ENCODE results near the gene FAM47C.
"Not testable (repeated sequence)": the region's sequence is repeated elsewhere in the genome, so short reads cannot be mapped to it uniquely, and the experiment has no call there.

The FAM47C gene

GRCh38 chrX:37008182-37008581 lies at the start of gene FAM47C:
TSS of gene FAM47C (plus strand) at chrX:37008366. CDS start at chrX:37008411, 45 bp downstream.
- DNase-seq, result not testable (repeated sequence)

- no peak for DNase-seq
Measured at GRCh38 chrX:36961590-36961989, 46.6 kb upstream of the FAM47C start.

- DNase-seq, result no peak
Measured at GRCh38 chrX:36963069-36963808, 44.9 kb upstream of the FAM47C start.

- DNase-seq, result no peak
Measured at GRCh38 chrX:36963852-36964251, 44.3 kb upstream of the FAM47C start.

- no peak for DNase-seq
Measured at GRCh38 chrX:36973575-36973974, 34.6 kb upstream of the FAM47C start.

- DNase-seq, result no peak
Measured at GRCh38 chrX:36974911-36975310, 33.3 kb upstream of the FAM47C start.

- DNase-seq, result no peak
Measured at GRCh38 chrX:36978886-36979285, 29.3 kb upstream of the FAM47C start.

- DNase-seq, result no peak
Measured at GRCh38 chrX:36983831-36984230, 24.3 kb upstream of the FAM47C start.

GRCh38 chrX:36985416-36986209 lies 22.6 kb upstream of the FAM47C start:
- DNase-seq, result not testable (repeated sequence)

- DNase-seq, result no peak
Measured at GRCh38 chrX:36986231-36986630, 21.9 kb upstream of the FAM47C start.

- DNase-seq, result not testable (repeated sequence)
Measured at GRCh38 chrX:36987212-36987611, 21.0 kb upstream of the FAM47C start.

- no peak for DNase-seq
Measured at GRCh38 chrX:37000140-37000539, 8.0 kb upstream of the FAM47C start.

GRCh38 chrX:37010496-37010895 lies 2.3 kb downstream of the FAM47C start:
- DNase-seq, result no peak

GRCh38 chrX:37034260-37034659 lies 26.1 kb downstream of the FAM47C start:
- DNase-seq, result not testable (repeated sequence)

GRCh38 chrX:37036674-37037220 lies 28.6 kb downstream of the FAM47C start:
- DNase-seq, result not testable (repeated sequence)

GRCh38 chrX:37038814-37039213 lies 30.6 kb downstream of the FAM47C start:
- not testable (repeated sequence) for DNase-seq

GRCh38 chrX:37042956-37043885 lies 35.1 kb downstream of the FAM47C start:
- not testable (repeated sequence) for DNase-seq

- DNase-seq, result no peak
Measured at GRCh38 chrX:37047776-37048175, 39.6 kb downstream of the FAM47C start.

GRCh38 chrX:37057572-37057971 lies 49.4 kb downstream of the FAM47C start:
- DNase-seq, result not testable (repeated sequence)

GRCh38 chrX:37060999-37061398 lies 52.8 kb downstream of the FAM47C start:
- peak; percentile 4 for DNase-seq
